ENCODE results near the gene TECTB.
"Not testable (repeated sequence)": the region's sequence is repeated elsewhere in the genome, so short reads cannot be mapped to it uniquely, and the experiment has no call there.

Gene TECTB

DNA sequence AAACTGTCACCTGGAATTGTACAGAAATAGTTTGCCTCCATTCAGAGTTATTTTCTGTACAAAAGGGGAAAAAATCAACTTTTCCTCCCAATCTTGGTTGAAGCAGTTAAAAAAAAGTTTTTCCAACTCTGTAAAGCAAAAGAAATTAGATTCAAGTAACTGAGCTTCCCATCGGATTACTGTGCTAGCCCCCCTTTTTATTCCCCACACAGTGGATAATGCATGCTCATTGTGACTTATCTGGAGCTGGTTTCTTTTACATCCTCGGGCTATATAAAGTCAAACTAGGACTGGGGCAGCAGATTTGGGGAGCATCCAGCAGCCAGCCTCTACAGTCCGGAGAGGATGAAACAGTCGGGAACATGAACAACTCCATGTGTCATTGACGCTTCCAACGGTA is at the start of gene TECTB:
Gene TECTB, plus strand, starts transcription at position 301 of the 400 bp plus-strand sequence. CDS start 335 bp downstream, outside the sequence.
- no peak for DNase-seq

DNA sequence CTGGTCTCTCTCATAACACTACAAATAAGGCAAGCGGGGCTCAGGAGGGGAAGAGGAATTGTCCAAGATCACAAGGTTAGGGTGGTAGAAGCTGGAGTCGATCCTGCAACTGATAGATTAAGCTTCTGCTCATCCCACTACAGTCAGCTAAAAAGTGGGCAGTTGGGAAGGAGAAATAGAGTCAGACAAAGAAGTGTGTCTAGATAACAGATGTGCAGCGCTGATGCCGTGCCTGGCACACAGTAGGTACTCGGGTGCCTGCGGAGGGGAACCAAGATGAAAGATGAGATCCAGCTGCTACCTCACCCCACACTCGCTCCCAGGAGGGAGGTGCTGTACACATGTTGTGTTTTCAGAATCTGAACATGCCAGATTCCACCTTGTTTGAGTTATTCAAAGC is 48.1 kb upstream of the TECTB start:
- no peak for DNase-seq

DNA sequence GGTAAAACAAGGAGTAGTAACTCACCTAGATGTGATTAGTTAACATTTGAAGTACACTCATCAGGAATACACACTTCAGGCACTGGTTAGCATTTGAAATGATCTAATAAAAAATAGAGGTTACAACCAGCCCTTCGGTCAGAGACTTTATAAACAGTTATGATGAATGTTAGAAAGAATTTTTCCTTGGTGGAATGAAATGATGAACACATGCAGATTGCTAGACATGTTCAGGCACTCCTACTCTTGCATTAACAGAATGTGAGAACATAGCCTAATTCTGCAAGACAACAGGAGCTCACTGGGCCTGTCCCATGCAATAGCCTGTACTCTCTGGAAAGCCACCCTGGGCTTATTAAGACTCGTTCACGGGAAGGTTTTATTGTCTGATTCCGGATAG is 47.3 kb upstream of the TECTB start:
- no peak for DNase-seq

DNA sequence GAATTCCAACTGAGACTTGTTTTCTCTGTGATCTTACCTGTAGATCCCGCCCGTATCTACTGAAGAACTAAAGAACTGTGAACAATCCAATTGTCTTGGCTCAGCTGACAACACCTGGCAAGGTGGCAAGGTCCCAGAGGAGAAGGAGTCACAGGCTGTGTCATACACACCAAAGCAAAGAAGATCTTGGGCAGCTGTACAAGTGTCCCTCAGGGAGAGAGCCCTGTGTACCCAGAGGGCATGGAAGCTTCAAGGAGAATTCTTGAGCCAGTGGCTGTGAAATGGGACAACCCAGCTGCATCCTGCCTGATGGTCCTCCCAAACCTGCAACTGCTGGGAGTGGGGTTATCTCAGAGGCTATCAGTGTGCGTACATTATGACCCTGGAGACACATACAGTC is 46.7 kb upstream of the TECTB start:
- no peak for DNase-seq

DNA sequence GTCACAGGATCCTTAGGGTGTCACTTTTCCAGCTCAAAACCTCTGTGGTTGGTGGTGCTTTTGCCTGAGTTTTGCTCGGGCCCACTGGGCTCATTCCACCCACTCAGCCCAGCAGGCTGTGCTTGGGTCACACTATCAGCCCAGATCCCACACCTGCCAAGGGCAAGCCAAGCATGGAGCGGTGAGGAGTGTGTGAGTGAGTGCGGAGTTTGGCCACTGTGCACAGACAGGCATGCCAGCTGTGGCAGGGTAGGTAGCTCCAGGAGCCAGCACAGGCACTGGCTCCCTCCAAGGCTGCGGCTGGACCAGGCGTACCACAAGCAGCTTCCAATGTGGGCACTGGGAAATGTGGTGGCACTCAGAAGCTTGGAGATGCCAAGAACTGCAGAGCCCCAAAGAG is 43.9 kb upstream of the TECTB start:
- DNase-seq, result no peak

DNA sequence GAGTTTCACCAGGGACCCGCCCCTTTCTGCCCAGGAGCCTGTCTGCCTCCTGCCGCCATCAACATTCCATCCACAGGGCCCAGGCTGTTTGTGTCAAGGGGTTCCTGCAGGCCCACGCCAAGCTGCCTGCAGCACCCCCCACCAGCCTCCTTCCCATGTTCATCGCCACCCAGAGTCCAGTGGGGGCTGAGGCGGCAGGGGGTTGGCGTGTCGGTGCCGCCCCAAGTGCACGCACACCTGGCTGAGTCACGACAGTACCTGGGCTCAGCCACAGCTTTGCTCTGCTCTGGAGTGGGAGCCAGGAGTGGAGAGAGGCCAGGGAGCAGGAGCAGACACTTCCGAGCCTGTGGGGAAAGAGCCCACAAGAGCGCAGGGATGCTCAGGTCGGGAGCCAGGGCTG is 42.8 kb upstream of the TECTB start:
- no peak for DNase-seq

DNA sequence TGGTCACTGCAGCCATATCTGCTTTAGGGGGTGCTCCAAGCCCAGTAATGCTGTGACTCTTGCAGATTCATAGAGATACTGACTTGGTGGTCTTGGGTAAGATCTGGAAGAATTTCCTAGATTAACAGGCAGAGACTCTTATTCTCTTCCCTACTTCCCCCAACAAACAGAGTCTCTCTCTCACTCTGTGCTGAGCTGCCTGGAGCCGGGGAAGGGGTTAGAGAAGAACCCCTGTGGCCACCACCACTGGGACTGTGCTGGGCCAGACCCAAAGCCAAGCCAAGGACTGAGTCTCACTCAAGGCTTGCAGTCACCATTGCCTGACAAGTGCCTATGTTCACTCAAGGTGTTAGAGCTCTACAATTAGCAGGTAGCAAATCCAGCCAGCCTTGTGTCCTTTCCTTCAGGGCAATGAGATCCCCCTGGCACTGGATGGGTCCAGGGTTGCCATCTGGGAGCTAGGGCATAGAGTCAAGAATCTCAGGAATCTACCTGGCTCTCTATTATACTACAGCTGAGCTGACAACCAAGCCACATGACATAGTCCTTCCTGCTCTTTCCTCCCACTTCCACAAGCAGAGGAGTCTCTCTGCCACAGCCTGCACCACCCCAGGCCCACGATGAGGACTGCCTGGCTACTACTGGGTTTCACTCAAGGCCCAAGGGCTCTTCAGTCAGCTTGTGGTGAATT is 41.4 kb upstream of the TECTB start:
- no peak for DNase-seq

DNA sequence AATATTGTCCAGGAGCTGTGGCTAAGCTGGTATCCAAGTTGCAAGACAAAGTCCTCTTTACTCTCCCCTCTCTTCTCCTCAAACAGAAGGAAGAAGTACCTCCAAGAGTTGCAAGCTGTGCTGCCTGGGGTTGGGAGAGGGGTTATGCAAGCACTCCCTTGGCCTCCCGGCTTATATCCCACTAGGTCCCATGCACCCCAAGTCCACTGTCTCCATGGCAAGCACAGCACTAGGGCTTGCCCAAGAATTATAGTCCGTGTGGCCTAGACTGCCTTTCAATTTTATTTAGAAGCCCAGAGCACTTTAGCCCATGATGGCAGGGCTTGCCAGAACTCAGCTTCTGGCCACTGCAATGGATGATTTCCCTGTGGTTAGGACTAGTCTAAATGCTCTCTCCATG is 40.4 kb upstream of the TECTB start:
- DNase-seq, result no peak

DNA sequence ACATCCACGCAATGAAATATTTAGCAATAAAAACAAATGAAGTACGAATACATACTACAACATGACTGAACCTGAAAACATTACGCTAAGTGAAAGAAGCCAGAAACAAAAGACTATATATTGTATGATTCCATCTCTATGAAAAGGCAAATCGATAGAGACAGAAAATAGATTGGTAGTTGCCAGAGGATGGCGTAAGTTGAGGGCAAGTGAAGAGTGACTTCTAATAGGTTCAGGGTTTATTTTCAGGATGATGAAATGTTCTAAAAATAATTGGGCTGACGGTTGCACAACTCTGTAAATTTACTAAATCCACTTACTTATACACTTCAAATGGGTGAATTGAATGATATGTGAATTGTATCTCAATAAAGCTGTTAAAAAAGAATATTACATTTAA is 39.5 kb upstream of the TECTB start:
- no peak for DNase-seq

DNA sequence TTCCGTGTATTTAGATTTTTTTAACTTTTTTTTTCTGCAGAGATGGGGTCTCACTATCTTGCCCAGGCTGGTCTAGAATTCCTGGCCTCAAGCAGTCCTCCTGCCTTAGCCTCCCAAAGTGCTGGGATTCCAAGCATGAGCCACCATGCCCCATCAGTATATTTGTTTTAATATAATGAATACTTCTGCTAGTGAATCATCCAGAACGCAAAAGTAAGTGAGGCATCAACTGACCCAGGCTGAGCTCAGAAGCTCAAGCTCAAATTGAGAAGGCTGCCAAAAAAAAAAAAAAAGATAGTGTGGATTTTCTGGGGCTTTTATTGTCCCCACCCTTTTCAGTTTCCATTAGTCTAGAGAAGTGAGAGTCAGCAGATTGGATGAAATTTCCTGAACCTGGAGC is 39.0 kb upstream of the TECTB start:
- DNase-seq, result no peak

DNA sequence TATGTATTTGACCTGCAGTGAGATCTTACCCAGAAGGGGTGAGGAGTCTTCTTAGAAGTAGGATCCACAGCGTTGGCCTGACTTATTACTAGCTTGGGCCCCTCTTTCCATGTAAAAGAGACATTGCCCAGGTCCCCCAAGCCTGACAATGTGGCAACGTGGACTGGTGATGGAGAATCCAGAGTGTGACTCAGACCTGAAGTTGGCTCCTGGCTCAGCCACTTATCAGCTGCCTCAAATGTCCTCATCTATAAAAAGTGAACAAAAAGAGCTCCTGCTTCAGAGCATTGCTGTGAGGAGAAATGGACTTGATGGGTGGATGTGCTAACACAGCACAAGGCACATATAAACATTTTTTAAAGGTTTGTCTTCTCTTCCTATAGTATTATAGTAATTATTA is 35.4 kb upstream of the TECTB start:
- no peak for DNase-seq

DNA sequence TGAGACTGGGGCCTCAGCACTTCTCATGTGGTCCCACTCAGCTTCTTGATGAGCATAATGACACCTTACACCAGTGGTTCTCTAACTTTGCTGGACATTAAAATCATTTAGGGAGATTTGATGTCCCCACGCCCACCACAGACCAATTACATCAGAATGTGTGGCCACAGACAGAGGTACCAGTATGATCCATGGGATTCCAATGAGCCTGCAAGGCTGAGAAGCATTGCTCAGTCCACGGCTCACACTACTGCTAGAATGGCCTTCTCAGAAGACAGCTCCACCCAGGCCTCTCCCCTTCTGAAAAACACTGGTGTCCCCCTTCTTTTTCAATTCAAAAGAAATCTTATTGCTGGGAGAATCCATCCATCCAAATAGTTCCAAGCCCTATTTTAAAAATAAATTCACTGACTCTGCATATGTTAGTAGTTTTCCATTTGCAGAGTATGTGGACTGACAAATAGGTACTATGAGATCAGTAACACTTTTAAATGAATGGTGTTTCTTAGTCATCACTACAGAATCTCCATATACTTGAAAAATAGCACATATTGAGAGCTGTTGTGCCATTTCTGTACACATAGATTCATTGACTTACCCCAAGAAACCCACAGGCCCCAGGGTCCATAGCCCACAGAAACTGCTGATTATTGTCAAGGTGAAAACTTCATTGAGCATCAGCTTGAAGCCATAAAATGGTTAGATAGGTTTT is 34.5 kb upstream of the TECTB start:
- no peak for DNase-seq

DNA sequence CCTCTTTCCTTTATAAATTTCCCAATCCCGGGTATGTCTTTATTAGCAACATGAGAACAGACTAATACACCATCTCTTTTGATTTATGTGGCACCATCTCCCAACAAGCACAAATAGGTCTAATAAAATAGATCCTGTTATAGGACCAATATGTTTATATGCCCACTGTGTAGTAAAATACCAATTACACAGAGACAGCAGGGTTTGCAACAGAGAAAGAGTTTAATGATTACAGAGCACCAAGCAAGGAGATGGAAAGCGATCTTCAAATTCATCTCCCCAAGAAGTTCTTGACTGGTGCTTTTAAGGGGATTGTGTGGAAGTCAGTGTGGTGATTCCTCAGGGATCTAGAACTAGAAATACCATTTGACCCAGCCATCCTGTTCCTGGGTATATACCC is 33.5 kb upstream of the TECTB start:
- no peak for DNase-seq

DNA sequence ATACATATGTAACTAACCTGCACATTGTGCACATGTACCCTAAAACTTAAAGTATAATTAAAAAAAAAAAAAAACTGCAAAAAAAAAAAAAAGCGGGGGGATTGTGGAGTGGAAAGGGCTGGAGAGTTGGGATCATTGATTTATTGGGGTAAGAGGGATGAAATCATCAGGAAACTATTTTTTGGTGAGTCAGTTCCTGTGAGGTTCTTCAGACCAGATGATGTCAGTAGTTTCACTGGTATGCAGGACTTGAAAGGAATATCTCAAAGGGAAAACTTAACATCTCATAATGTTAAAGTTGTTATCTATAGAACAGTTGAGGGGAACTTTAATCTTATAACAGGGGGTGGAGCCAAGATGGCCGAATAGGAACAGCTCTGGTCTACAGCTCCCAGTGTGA is 32.6 kb upstream of the TECTB start:
- no peak for DNase-seq

DNA sequence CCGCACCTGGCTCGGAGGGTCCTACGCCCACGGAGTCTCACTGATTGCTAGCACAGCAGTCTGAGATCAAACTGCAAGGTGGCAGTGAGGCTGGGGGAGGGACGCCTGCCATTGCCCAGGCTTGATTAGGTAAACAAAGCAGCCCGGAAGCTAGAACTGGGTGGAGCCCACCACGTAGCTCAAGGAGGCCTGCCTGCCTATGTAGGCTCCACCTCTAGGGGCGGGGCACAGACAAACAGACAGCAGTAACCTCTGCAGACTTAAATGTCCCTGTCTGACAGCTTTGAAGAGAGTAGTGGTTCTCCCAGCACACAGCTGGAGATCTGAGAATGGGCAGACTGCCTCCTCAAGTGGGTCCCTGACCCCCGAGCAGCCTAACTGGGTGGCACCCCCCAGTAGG is 32.0 kb upstream of the TECTB start:
- not testable (repeated sequence) for DNase-seq

DNA sequence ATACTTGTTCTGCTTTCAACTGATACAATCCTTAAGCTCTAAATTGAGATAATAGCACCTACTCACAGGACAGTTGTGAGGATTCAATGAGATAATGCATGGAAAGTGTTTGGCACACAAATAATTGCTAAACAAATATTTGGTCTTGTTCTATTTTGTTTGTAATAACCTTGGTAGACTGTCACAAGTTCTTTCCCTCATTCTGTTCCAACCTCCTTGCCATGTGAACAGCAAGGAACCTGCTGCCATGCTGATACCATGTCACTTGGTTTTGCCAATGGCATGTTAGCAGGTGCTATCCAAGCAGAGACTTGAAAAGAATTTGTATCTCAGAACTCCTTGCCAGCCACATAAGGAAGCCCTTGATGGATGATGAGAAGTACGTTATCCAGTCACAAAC is 24.8 kb upstream of the TECTB start:
- DNase-seq, result no peak

DNA sequence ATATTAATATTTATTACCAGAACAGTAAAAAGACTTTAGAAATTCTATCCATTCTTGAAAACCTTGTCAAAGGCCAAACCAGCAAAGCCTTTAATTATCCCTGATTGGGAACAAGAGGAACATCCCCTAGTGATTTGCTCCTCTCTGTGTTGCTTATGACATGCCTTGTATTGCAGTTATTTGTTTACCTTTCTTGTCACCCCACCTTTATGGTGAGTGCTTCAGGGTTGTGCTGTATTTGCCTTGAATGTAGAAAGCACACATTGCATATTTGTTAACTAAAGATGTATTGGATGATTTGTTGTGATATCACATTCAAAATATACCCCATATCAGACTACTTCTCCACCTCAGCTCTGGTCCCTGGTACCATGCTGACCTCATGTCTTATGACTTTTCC is 23.5 kb upstream of the TECTB start:
- DNase-seq, result no peak

DNA sequence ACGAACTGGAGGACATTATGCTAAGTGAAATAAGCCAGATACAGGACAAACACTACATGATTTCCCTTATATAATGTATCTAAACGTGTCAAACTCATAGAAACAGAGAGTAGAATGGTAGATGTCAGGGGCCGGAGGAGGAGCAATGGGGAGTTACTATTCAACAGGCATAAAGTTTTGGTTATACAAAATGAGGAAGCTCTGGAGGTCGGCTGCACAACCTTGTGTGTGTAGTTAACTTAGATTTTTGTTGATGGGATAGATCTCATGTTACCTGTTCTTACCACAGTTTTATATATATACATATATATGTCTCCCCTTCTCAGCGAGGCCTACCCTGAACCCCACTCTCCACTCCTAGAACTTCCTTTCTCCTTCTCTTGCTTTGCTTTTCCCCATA is 22.4 kb upstream of the TECTB start:
- no peak for DNase-seq

DNA sequence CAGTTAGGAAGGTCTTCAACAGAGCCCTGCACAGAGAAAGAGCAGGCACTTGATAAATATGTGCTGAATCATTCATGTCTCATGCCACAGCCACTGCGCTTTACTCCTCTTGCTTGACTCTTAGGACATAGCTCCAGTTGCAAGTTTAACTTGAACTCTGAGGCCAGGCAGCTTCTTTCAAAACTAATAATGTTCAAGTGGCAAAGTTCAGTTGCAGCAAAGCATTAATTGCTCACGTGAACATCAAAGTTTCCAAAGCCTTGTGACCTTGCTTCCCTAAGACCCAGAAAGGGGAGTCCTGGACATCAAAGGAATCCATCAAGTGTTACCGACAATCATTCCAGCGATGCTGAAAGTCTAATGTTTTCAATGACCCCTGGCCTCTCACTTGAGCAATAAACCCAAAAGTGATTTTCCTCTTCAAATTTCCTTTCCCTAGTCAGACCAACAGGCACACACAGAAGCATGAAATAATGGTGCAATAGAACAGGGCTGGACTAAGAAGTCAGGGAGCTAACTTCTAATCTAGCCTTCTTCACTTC is 21.8 kb upstream of the TECTB start:
- no peak for DNase-seq

DNA sequence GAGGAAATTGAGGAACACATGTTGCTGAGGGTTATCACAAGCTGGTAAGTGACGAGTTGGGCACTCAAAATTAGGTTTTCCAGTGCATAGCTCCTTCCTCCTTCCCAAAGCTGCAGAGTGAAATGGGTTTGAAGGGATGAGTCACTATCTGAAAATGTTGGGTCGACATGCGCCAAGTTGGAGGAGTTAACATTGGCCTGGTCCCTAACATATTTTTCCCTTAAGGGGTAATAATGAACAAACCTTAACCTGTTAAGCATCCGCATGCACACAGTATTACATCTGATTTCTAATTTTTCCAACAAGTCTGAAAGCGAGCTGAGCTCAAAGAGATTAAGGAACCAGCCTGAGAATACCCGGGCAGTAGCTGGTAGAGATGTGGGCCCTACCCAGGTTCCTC is 20.7 kb upstream of the TECTB start:
- no peak for DNase-seq

DNA sequence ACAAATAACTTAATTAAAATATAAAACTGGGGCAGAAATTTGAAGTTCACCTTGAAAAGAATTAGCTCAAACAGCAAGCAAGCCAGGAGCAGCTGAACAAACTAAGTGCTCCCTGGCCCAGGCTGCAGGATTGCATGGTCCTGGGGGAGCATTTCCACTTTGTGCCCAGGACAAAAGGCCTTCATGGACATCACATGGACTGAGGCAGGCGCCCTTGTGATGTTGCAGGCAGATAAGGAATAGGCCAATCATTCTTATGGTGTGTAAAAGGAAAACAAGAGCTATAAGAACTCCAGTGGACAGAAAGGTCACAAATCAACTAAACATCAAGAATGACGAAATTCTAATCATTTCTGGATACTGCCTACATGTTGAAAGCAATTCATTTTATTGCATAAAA is 17.5 kb upstream of the TECTB start:
- no peak for DNase-seq

DNA sequence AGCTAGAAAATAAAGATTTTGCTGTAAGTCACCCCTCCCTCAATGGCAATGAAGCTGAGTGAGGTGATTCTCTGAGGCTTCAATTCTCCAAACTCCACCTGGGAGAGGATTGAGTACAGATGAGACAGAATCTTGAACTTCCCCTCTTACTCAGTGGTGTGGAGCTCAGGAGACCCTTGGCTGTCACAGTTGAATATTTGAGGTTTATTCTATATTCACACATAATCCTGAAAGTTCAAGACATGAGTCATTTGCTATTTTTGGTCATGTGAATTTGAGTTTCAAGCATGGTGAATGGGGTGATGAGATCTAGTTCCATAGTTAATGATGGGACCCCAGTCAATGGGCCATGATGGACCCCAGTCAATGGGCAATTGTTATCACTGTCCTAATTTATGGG is 13.9 kb upstream of the TECTB start:
- no peak for DNase-seq

DNA sequence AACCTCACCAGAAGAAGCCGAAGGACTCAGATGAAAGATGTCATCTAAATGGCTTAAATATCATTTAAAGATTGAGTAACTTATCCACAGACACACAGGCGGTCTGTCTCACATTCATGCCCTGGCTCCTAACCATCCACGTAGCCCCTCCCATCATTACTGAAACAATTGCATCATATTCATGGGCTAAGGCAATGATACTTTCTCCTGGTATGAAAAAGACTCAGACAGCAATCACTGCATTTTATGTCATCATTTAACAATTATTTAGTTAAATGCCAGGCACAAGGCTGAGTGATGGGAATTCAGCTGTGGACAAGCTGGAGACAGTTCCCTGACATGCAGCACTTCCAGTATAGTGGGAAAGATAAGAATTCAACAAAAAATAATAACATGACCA is 11.2 kb upstream of the TECTB start:
- no peak for DNase-seq

DNA sequence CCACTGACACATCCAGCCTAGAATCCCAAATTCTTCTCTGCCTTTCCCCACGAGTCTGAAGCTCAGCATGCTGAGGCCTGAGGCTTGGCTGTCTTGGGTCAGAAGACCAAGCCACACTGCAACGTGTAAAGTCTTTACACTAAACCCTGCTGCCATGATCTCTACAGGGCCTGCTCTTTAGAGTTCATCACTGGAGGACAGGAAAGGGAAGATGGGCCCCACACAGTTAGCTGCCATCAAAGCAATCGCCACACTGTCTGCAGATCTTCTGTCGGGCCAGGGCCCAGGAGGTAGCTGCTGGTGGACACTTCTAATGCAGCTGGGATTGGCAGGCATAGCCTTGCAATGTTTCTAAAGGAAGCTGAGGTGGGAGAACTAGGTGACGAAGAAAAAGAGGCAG is 8.4 kb upstream of the TECTB start:
- DNase-seq, result no peak

All from GF-D8 (cell line).